Measurements from ENCODE around the gene WIPF2.

WIPF2 gene

DNA sequence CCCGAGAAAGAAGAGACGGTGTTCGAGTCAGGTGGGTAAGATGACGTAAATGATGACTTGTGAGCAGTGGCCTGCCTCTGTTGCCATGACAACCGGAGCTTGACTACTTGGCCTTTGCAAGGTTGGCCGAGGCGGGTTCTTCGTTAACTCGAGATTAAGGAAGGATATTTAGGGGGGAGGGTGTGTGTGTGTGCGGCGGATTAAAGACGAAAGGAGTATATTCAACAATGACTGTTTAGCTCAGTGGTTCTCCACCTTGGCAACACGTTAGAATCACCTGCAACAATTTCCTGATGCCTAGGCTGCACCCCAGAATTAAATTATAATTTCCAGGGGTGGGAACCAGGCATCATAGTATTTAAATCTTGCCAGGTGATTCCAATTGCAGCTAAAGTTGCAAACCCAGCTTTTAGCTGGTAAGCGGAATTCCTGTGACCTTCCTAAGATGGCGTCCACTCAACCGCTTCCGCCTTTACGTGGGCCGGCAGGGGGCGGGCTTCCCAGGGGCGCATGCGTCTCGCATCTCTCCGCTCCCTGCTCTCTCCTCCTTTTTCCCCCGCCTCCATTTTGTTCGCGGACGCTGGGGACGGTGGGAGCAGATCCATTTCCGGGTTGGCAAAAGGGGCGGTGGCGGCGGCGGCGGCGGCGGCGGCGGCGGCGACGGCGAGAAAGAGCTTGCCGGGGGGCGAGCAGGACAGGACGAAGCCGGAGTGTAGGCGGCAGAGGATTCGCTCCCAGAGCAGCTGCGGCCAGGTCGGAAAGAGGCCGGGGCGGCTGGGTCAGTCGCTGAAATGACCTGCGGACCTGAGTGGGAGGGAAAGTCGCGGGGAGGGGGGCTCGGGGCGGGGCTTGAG, at the start of gene WIPF2:
Gene WIPF2, plus strand, starts transcription at position 565 of the 854 bp plus-strand sequence. CDS start 37,156 bp downstream, outside the sequence.
- TF ChIP-seq ZNF274 (IDR thresholded peaks at IDR 0.05; ENCODE audit: low read depth, low read length) (no peak), YY1 (IDR thresholded peaks at IDR 0.05; ENCODE audit: insufficient read depth, insufficient read length) (peak; percentile 93)
- Histone ChIP-seq H3K36me3 (ENCODE audit: insufficient read depth, insufficient read length, low read length) (no peaks in the 10 kb centered on the region), H3K9ac (ENCODE audit: insufficient read length, low read depth) (peak within 1 kb of the TSS; percentile 86), H3K9me3 (ENCODE audit: insufficient read depth, low read length) (no peaks in the 10 kb centered on the region), H3K4me3 (ENCODE audit: insufficient read length, low read depth) (peak within 1 kb of the TSS; percentile 94), H3K27me3 (ENCODE audit: insufficient read depth, insufficient read length) (no peaks in the 10 kb centered on the region), H3K4me1 (ENCODE audit: insufficient read depth, insufficient read length) (no peaks in the 10 kb centered on the region)
- peak; percentile 93 for DNase-seq (ENCODE audit: low read depth, low spot score)

DNA sequence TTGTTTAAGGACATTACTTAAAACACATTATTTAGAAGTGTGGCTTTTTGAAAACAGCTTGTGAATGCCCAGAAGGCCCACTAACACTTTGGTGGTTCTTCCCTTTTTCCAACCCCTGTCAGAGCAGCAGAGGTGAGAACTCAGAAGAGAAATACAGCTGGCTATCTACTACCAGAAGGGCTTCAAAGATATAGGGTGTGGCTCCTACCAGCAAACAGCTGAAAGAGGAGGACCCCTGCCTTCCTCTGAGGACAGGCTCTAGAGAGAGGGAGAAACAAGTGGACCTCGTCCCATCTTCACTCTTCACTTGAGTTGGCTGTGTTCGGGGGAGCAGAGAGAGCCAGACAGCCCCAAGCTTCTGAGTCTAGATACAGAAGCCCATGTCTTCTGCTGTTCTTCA, 48.8 kb upstream of the WIPF2 start:
- DNase-seq (ENCODE audit: low read depth, low spot score) = no peak
- Histone ChIP-seq H3K4me1 (ENCODE audit: insufficient read depth, insufficient read length) (peaks cover 2% of the 10 kb centered on the region), H3K36me3 (ENCODE audit: insufficient read depth, insufficient read length, low read length) (peaks cover 91% of the 10 kb centered on the region)

GRCh38 chr17:40171750-40172149, 47.4 kb upstream of the WIPF2 start:
- Histone ChIP-seq H3K36me3 (ENCODE audit: insufficient read depth, insufficient read length, low read length) (peaks cover 89% of the 10 kb centered on the region), H3K4me3 (ENCODE audit: insufficient read length, low read depth) (no peak overlapping the region), H3K27me3 (ENCODE audit: insufficient read depth, insufficient read length) (no peaks in the 10 kb centered on the region), H3K9ac (ENCODE audit: insufficient read length, low read depth) (no peak overlapping the region), H3K9me3 (ENCODE audit: insufficient read depth, low read length) (peaks cover 5% of the 10 kb centered on the region; the same call in 1 of the 2 replicates), H3K4me1 (ENCODE audit: insufficient read depth, insufficient read length) (peaks cover 4% of the 10 kb centered on the region)
- DNase-seq (ENCODE audit: low read depth, low spot score) = no peak
- TF ChIP-seq YY1 (IDR thresholded peaks at IDR 0.05; ENCODE audit: insufficient read depth, insufficient read length) = no peak
- no peak for TF ChIP-seq ZNF274 (IDR thresholded peaks at IDR 0.05; ENCODE audit: low read depth, low read length)
- no peak for TF ChIP-seq SUZ12 (IDR thresholded peaks at IDR 0.05; ENCODE audit: extremely low read depth, insufficient read depth, insufficient read length)

More for the DNA sequence above, 48.8 kb upstream of the WIPF2 start:
- H3K4me3 ChIP-seq (ENCODE audit: insufficient read length, low read depth) = no peak overlapping the region
- H3K9me3 ChIP-seq (ENCODE audit: insufficient read depth, low read length) = peaks cover 5% of the 10 kb centered on the region; the same call in 1 of the 2 replicates
- TF ChIP-seq ZNF274 (IDR thresholded peaks at IDR 0.05; ENCODE audit: low read depth, low read length) = no peak
- no peak for TF ChIP-seq YY1 (IDR thresholded peaks at IDR 0.05; ENCODE audit: insufficient read depth, insufficient read length)
- TF ChIP-seq SUZ12 (IDR thresholded peaks at IDR 0.05; ENCODE audit: extremely low read depth, insufficient read depth, insufficient read length) = no peak
- H3K9ac ChIP-seq (ENCODE audit: insufficient read length, low read depth) = no peak overlapping the region
- H3K27me3 ChIP-seq (ENCODE audit: insufficient read depth, insufficient read length) = no peaks in the 10 kb centered on the region

DNA sequence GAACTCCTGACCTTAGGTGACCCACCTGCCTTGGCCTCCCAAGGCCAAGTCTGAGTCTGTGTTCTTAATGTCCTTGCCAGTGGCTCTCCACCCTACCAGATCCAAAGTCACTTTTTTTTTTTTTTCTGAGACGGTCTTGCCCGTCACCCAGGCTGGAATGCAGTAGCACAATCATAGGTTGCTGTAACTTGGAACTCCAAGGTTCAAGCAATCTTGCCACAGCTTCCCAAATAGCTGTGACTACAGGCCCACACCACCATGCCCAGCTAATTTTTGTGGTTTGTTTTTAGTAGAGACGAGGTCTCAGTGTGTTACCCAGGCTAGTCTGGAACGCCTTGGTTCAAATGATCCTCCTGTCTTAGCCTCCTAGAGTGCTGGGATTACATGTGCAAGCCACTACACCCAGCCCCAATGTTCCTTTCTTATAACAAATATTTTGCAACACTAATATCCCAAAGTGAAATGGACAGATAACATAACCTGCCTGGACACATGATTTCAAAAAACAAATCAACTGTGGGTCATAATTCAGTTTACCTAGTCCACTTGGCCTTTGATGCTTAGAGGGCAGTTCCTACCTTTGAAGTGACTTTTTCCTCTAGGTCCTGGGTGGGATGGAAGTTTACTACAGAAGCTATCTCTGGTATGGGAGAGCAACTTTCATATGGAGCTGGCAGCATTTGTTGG, 45.9 kb upstream of the WIPF2 start:
- TF ChIP-seq SUZ12 (IDR thresholded peaks at IDR 0.05; ENCODE audit: extremely low read depth, insufficient read depth, insufficient read length) (no peak), YY1 (IDR thresholded peaks at IDR 0.05; ENCODE audit: insufficient read depth, insufficient read length) (no peak), ZNF274 (IDR thresholded peaks at IDR 0.05; ENCODE audit: low read depth, low read length) (no peak)
- DNase-seq (ENCODE audit: low read depth, low spot score) = no peak
- H3K36me3 ChIP-seq (ENCODE audit: insufficient read depth, insufficient read length, low read length) = peaks cover 78% of the 10 kb centered on the region
- peaks cover 5% of the 10 kb centered on the region; the same call in 1 of the 2 replicates for H3K9me3 ChIP-seq (ENCODE audit: insufficient read depth, low read length)
- H3K4me1 ChIP-seq (ENCODE audit: insufficient read depth, insufficient read length) = peaks cover 6% of the 10 kb centered on the region
- no peaks in the 10 kb centered on the region for H3K27me3 ChIP-seq (ENCODE audit: insufficient read depth, insufficient read length)
- H3K9ac ChIP-seq (ENCODE audit: insufficient read length, low read depth) = no peak overlapping the region
- H3K4me3 ChIP-seq (ENCODE audit: insufficient read length, low read depth) = no peak overlapping the region

- no peak overlapping the region for H3K9ac ChIP-seq (ENCODE audit: insufficient read length, low read depth)
- TF ChIP-seq SUZ12 (IDR thresholded peaks at IDR 0.05; ENCODE audit: extremely low read depth, insufficient read depth, insufficient read length) (no peak), YY1 (IDR thresholded peaks at IDR 0.05; ENCODE audit: insufficient read depth, insufficient read length) (no peak), ZNF274 (IDR thresholded peaks at IDR 0.05; ENCODE audit: low read depth, low read length) (no peak)
- no peak for DNase-seq (ENCODE audit: low read depth, low spot score)
- peaks cover 5% of the 10 kb centered on the region; the same call in 1 of the 2 replicates for H3K9me3 ChIP-seq (ENCODE audit: insufficient read depth, low read length)
- peaks cover 11% of the 10 kb centered on the region for H3K4me1 ChIP-seq (ENCODE audit: insufficient read depth, insufficient read length)
- H3K4me3 ChIP-seq (ENCODE audit: insufficient read length, low read depth) = no peak overlapping the region
- peaks cover 73% of the 10 kb centered on the region for H3K36me3 ChIP-seq (ENCODE audit: insufficient read depth, insufficient read length, low read length)
- H3K27me3 ChIP-seq (ENCODE audit: insufficient read depth, insufficient read length) = no peaks in the 10 kb centered on the region
These were observed 45.3 kb upstream of the WIPF2 start for GRCh38 chr17:40173778-40174135.

GRCh38 chr17:40174514-40174913, 44.6 kb upstream of the WIPF2 start:
- Histone ChIP-seq H3K36me3 (ENCODE audit: insufficient read depth, insufficient read length, low read length) (peaks cover 65% of the 10 kb centered on the region), H3K27me3 (ENCODE audit: insufficient read depth, insufficient read length) (no peaks in the 10 kb centered on the region), H3K9me3 (ENCODE audit: insufficient read depth, low read length) (peaks cover 5% of the 10 kb centered on the region; the same call in 1 of the 2 replicates), H3K9ac (ENCODE audit: insufficient read length, low read depth) (no peak overlapping the region), H3K4me3 (ENCODE audit: insufficient read length, low read depth) (no peak overlapping the region), H3K4me1 (ENCODE audit: insufficient read depth, insufficient read length) (peaks cover 14% of the 10 kb centered on the region)
- no peak for TF ChIP-seq YY1 (IDR thresholded peaks at IDR 0.05; ENCODE audit: insufficient read depth, insufficient read length)
- no peak for TF ChIP-seq SUZ12 (IDR thresholded peaks at IDR 0.05; ENCODE audit: extremely low read depth, insufficient read depth, insufficient read length)
- TF ChIP-seq ZNF274 (IDR thresholded peaks at IDR 0.05; ENCODE audit: low read depth, low read length) = no peak
- DNase-seq (ENCODE audit: low read depth, low spot score) = no peak
